Pancreas (tissue), 10 donors: ENCODE results near the gene F2. TPM values are rescaled to one million over a fixed set of nuclear protein-coding genes. Genes with fewer than 3 reads are reported as not detected.
A peak's percentile ranks its signal among the peaks of the same experiment; 100 is the strongest.

Experiments
- ATAC-seq, 4 donors: fragments of 200-7000 bp; cut with Tn5 transposase; one replicate each; pipeline versions ENCODE4 v1.8.0 to v1.9.1; 2020; ENCODE audit warnings: mild to moderate bottlenecking in 4 of 4, moderate library complexity in 4 of 4
- DNase-seq, 6 donors: peaks; one replicate each; pipeline ENCODE4 v3.0.0-alpha.2; 2020
- FAIRE-seq: peaks from 2 replicates; lab custom pipeline; 2012; peaks lifted over from hg19 to GRCh38; lab: Jason Lieb, UNC
- H3K27ac ChIP-seq, 4 donors: fragments of 200-600 bp; sonication (generic); 1 replicate in 3 of 4; 2 replicates in 1 of 4; pipeline versions ENCODE4 v1.5.0 to v1.8.0; 2020
- H3K27me3 ChIP-seq, 4 donors: fragments of 200-600 bp; one replicate each; pipeline ENCODE4 v1.8.0; 2021
- H3K36me3 ChIP-seq, 3 donors: fragments of 200-600 bp; sonication (generic) in 1 of 3; one replicate each; pipeline versions ENCODE4 v1.5.0 to v1.8.0; 2020 to 2021
- H3K4me1 ChIP-seq, 3 donors: fragments of 200-600 bp; one replicate each; pipeline ENCODE4 v1.8.0; 2021
- H3K4me3 ChIP-seq, 4 donors: fragments of 200-600 bp; sonication (generic) in 2 of 4; one replicate each; pipeline versions ENCODE4 v1.5.0 to v1.8.0; 2020 to 2021
- H3K9me3 ChIP-seq, 4 donors: fragments of 200-600 bp; one replicate each; pipeline ENCODE4 v1.8.0; 2021
- CTCF ChIP-seq, 4 donors: fragments of 200-600 bp; sonication (generic) in 3 of 4; IDR thresholded peaks; one replicate each; pipeline versions ENCODE4 v1.5.0 to v1.8.0; 2021; ENCODE audit warnings: antibody characterized with exemption in 4 of 4
- WGBS, 2 donors: extraction: QIAGEN DNeasy Blood & Tissue Kit; methylation state at CpG; one replicate each; pipeline ENCODE4 v1.1.7; 2013; 5-methylcytosine and 5-hydroxymethylcytosine counted together
- intact Hi-C, 3 donors: fragments of 100-400 bp; cut with DNase I; formaldehyde crosslinking; loops; one replicate each; pipeline versions ENCODE4 v1.11.1 to v1.14.2; 2022
- polyA plus RNA-seq, 2 donors: library from polyadenylated mRNA; stranded (reverse); fragments of 200-250 nt; gene quantifications; one replicate each; pipeline ENCODE4 v1.2.3, GENCODE V29; 2013
- total RNA-seq, 6 donors: library from RNA; stranded (reverse); fragmentation: NEBNext Ultra II Directional in 4 of 6; extraction: Animal tissue kit (Norgen Biotek cat#: 25700) in 4 of 6; gene quantifications; one replicate each; pipeline versions ENCODE4 v1.2.1 to v1.2.4, GENCODE V29; 2021 to 2023
- donor health status: healthy with polysubstance abuse.
- donor health status: DM: no; HTN: no; CAD: no; lungs with moderate emphysema.
- donor health status: DM: no; HTN: no; CAD: no.
- donor health status: control.
- donor health status: control.
- donor health status: Bipolar disorder and iron deficiency.
- donor health status: DM: yes; HTN: yes; CAD: no.
- donor health status: DM: no; HTN: no; CAD: no.
- donor health status: DM: no; HTN: no; CAD: no.
- donor health status: DM: yes; HTN: yes; CAD: no.

F2 gene
- total and polyA plus RNA-seq, 8 donors, result 0.08 to 0.76 (median 0.17) TPM; not detected in 4

GRCh38 chr11:46692450-46692849, 26.6 kb upstream of the F2 start:
- TF ChIP-seq CTCF (IDR thresholded peaks at IDR 0.05), result no peak
- Histone ChIP-seq H3K4me1 (no peaks in the 10 kb centered on the region), H3K4me3 (no peak overlapping the region), H3K27ac (no peak overlapping the region), H3K9me3 (no peaks in the 10 kb centered on the region), H3K36me3 (peaks cover 0 to 32% (median 15%) of the 10 kb centered on the region in 3 donors), H3K27me3 (no peaks in the 10 kb centered on the region)
- ATAC-seq (no peak), DNase-seq (peak in 1 of 6 donors; percentile 10), FAIRE-seq (no peak)
- 95 to 97% methylated on average over 4 of the region's 4 CpGs for WGBS, 2 donors
- intact Hi-C loops, result no loop called here

- no peak for FAIRE-seq
- 82 to 88% methylated on average over 2 of the region's 2 CpGs for WGBS, 2 donors
- H3K36me3 ChIP-seq, result peaks cover 0 to 32% (median 15%) of the 10 kb centered on the region in 3 donors
- intact Hi-C loops, result no loop called here
- ATAC-seq, result no peak
- H3K4me1 ChIP-seq, result peaks cover 0 to 4% (median 0%) of the 10 kb centered on the region in 3 donors
- H3K4me3 ChIP-seq, result no peak overlapping the region
- TF ChIP-seq CTCF (IDR thresholded peaks at IDR 0.05), result no peak
- no peaks in the 10 kb centered on the region for H3K9me3 ChIP-seq
- no peak overlapping the region for H3K27ac ChIP-seq
- DNase-seq, result no peak
- H3K27me3 ChIP-seq, result no peaks in the 10 kb centered on the region
Measured at GRCh38 chr11:46693597-46694012, 25.4 kb upstream of the F2 start.

GRCh38 chr11:46694072-46694471, 24.9 kb upstream of the F2 start:
- intact Hi-C loops, result no loop called here
- H3K9me3 ChIP-seq, result no peaks in the 10 kb centered on the region
- H3K27me3 ChIP-seq, result no peaks in the 10 kb centered on the region
- no peak for TF ChIP-seq CTCF (IDR thresholded peaks at IDR 0.05)
- no peak for DNase-seq
- WGBS, 2 donors, result 93 to 94% methylated on average over 6 of the region's 6 CpGs
- FAIRE-seq, result no peak
- no peak for ATAC-seq
- H3K4me3 ChIP-seq, result no peak overlapping the region
- H3K4me1 ChIP-seq, result peaks cover 0 to 8% (median 0%) of the 10 kb centered on the region in 3 donors
- H3K27ac ChIP-seq, result no peak overlapping the region
- peaks cover 0 to 32% (median 15%) of the 10 kb centered on the region in 3 donors for H3K36me3 ChIP-seq

GRCh38 chr11:46694607-46695006, 24.4 kb upstream of the F2 start:
- Histone ChIP-seq H3K9me3 (no peaks in the 10 kb centered on the region), H3K4me1 (peaks cover 0 to 13% (median 0%) of the 10 kb centered on the region in 3 donors), H3K27me3 (no peaks in the 10 kb centered on the region), H3K4me3 (no peak overlapping the region), H3K27ac (no peak overlapping the region), H3K36me3 (peaks cover 0 to 32% (median 15%) of the 10 kb centered on the region in 3 donors)
- DNase-seq, result no peak
- intact Hi-C loops, result no loop called here
- TF ChIP-seq CTCF (IDR thresholded peaks at IDR 0.05), result no peak
- FAIRE-seq, result no peak
- ATAC-seq, result no peak
- WGBS, 2 donors, result 84% methylated on average over 7 of the region's 7 CpGs

- no peak overlapping the region for H3K27ac ChIP-seq
- H3K27me3 ChIP-seq, result no peaks in the 10 kb centered on the region
- WGBS, 2 donors, result 86 to 91% methylated on average over 12 of the region's 12 CpGs
- intact Hi-C loops, result no loop called here
- H3K4me1 ChIP-seq, result peaks cover 0 to 14% (median 0%) of the 10 kb centered on the region in 3 donors
- no peaks in the 10 kb centered on the region for H3K9me3 ChIP-seq
- DNase-seq (no peak), ATAC-seq (no peak), FAIRE-seq (no peak)
- H3K4me3 ChIP-seq, result no peak overlapping the region
- peaks cover 0 to 32% (median 15%) of the 10 kb centered on the region in 3 donors for H3K36me3 ChIP-seq
- TF ChIP-seq CTCF (IDR thresholded peaks at IDR 0.05), result no peak
Measured at GRCh38 chr11:46695345-46696211, 23.4 kb upstream of the F2 start.
